Measurements from ENCODE around the gene GIN1.

- TF ChIP-seq CTCF (conservative IDR thresholded peaks at IDR 0.05; ENCODE audit: low read length) (no peak), EZH2phosphoT487 (IDR thresholded peaks at IDR 0.05; ENCODE audit: borderline replicate concordance, low read depth, low read length) (no peak)
These were observed 60.4 kb downstream of the GIN1 start for GRCh38 chr5:103059525-103059924.

Data from OCI-LY7 (cell line).